HG02623 (cell line): ENCODE data around the gene MACROD2.

Source experiments
- ATAC-seq: cut with Tn5 transposase; IDR thresholded peaks from one replicate; pipeline ENCODE4 v1.9.1; 2021; ENCODE audit warnings: moderate library complexity; ENCODE audit not compliant: unreplicated experiment

MACROD2 gene

GRCh38 chr20:15227102-15227501 is 1231.8 kb downstream of the MACROD2 start:
- no peak for ATAC-seq

GRCh38 chr20:15232243-15232642 is 1236.9 kb downstream of the MACROD2 start:
- no peak for ATAC-seq

DNA sequence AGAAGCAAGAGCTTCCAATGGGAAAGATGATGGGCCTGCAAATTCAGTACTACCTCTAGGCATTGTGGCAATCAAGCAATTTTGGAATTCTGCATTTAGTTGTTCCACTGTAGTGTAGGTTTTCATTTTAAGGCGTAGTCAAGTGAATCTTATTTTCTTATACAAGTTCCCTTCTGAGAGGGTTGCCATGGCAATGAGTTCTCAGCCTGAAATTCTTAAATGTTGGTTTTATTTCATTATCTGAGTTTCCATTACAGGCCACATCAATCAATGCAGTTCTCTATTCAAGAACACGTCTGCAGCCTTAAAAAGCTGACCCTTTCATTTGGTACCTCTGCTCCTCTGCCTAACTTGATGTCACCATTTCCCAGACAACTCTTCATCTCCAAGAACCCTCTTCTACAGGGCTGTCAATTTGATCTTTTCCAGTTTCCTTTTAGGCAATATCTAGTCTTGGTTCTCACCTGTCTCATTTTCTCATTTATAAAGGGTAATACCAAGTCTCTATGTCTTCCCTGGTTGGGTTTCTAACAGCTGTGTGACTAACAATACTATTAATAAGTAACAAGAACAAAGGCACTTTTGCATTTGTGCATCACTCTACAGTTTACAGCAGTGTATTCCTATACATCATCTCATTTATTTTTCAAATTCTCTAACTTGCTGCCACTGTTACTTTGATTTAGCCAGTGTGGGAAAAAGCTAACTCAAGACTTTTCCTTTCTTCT is 1240.3 kb downstream of the MACROD2 start:
- ATAC-seq, result no peak

- ATAC-seq, result peak; percentile 74
Observed at GRCh38 chr20:15236812-15237211, 1241.5 kb downstream of the MACROD2 start.

- no peak for ATAC-seq
Observed at GRCh38 chr20:15239542-15240206, 1244.4 kb downstream of the MACROD2 start.

DNA sequence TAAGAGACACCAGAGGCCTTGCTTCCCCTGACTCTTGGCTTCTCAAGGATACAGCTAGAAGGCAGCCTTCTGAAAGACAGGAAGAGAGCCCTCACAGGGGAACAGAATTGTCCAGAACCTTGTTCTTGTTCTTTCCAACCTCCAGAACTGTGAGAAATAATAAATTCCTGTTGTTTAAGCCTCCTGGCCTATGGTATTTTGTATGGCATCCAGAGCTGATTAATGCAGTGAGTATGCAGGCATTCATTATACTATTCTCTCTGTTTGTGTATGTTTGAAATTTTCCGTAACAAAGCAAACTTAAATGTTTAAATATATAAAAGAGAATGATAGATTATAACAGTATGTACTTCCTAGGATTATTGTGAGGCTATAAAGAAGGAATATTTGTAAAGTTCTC is 1245.5 kb downstream of the MACROD2 start:
- ATAC-seq, result no peak

- no peak for ATAC-seq
Observed at GRCh38 chr20:15241681-15242080, 1246.4 kb downstream of the MACROD2 start.

DNA sequence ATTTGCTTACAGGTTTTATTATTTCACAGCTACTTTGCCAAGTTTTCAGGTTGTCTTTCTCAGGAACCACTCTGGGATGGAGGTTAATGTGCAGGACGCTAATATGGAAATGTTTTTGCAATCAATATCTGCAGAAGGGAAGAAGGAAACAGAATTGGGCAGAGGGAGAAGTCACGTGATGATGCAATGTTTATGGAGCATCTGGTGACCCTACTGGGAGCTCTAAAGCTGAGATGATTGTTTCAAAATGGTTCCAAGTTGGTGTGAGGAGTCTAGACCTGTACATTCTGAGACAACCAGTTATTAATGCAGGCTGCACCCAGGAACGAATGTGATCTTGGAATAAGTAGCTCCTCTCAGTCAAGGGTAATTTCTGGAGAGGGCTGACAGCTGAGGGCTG is 1247.5 kb downstream of the MACROD2 start:
- no peak for ATAC-seq

- ATAC-seq, result no peak
Observed at GRCh38 chr20:15245896-15246295, 1250.6 kb downstream of the MACROD2 start.

DNA sequence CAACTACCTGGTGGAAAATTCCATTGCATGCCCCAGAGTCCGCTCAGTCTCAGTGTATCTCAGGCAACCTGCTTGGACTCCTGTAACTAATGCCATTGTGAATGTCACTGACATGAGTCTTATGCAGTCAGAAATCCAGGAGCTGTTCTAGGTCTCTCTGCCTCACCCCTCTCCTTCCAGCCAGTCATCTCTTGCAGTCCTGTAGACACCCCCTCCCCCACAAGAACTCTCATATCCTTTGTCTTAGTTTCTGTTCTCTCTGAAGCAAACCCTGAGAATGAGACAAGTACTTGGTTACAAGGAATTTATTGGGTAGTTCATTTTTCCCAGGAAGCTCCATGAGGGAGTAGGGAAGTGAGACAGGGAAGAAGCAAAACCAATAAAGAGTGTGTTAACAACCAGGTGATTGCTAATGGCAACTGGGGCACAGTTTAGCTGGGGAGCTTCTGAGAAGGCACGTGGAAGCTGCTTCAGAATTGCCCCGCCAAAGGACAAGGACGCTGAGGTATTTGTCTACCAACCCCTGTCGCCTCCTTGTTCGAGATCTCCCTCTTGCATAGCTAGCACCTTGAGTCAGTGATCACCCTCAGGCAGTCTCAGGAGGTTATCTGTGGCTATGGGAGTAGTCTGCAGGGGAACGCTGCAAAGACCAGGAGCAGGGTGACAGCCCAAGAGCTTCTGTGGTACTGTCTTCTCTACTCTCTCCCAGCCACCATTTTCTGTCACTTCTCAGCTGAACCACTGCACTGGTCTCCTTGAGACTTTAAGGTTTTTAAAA is 1253.5 kb downstream of the MACROD2 start:
- peak; percentile 47 for ATAC-seq

DNA sequence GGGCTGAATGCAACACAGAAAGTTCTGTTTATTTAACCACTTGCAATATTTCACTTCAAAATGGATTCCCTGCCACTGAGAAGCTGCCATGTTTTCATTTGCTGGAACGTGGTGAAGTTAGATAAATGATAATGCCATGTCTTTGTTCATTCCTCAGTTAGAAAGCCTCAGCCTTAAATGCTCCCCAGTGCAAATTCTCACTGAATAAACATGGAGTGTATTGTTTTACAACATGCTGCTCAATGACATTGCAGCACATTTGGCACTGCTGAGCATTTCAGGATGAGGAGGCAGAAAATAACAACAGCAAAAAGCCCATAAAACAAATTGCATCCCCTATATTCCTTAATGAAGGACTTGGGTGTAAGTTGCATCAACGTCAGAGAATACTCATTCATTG is 1255.9 kb downstream of the MACROD2 start:
- no peak for ATAC-seq

GRCh38 chr20:15252304-15252703 is 1257.0 kb downstream of the MACROD2 start:
- no peak for ATAC-seq

DNA sequence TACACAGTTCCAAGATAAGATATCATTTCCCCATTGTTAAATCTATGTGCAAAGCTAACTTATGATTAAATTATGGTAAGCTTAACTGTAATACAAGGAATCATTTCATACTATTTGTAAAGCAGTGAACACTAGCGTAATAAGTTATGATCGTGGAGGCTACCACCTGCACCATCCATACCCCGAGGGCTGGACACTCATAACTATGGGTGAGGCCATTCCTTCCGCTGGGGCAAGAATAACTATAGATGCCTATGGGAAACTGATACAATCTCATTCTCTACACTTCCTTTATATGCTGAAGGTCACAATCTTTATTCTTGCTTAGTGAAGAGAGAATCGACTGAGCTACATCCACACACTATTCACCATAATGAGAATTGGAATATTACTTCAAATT is 1258.1 kb downstream of the MACROD2 start:
- no peak for ATAC-seq

DNA sequence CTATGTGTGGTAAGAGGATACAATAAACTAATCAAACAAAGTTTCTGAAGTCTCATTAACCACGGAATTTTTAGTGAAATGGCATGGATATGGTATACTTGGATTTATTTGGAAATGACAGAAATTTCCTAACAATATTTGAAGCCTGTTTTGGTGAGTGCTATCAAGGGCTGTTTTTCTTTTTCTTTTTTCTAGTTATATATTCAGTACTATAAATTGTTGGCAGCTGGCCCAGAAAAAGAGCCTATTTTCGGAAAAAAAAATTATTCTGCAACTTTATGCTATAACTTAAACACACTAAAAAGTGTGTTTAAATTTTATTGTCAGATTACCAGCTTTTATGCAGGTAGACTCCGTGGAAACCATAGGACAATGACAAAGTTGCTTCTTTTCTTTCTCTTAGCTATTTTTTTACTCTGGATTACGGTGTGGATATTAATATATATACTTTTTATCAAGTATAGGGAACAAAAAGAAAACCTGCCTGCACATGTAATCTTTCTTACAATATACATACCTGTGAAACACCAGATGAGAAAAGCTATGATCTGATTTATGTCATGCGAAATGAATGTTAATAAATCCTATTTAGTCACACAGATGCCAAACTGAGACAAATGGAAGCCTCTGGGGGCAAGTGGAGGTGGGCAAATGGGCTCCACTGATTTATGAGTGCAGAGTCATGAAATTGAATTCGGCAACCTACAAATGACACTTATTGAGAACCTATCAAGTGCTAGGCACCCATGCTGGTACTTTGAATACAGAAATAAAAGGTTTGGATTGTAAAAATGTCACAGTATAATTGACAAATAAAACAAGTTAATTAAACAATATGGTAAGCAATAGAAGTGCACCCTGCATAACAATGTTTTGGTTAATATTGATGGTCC is 1261.6 kb downstream of the MACROD2 start:
- no peak for ATAC-seq

DNA sequence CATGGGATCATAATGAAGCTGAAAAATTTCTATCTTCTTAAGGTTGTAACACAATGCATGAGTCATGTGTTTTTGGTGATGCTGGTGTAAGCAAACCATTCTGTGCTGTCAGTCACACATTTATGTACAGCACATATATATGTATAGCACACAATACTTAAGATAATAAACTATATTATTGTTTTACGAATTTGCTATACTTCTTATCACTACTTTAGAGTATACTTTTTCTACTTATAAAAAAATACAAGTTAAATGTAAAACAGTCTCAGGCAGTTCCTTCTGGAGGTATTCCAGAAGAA is 1262.2 kb downstream of the MACROD2 start:
- no peak for ATAC-seq

DNA sequence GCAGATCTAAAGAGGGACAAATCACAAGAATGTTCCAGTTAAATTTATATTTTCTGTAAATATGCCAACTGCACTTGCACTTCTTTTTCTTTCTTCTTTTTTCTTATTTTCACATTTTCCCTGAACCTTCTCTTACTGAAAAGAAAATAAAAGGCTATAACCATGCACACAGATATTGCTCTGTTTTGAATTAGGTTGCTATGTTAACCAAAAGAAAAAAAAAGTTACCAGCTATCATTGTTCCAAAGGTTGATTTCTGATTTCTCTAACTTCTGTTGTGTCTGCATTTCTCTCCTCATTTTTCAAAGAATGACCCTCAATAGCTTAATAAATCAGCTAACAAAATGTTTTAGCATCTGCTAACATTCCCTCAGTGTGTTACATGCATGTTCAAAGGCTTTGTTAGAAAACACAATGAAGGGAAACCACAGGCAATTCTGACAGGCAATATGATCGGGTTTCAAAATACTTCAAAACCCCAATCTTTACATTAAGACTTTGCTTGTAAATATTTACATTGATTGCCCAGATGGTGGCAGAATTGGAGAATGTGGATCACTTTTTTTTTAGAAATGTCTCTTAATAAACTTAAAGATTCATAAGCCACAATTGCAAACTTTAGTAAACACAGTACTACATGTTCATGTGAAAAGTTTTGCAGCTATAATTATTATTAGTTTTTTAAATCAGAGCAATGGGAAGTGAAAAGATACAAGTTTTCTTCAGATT is 1270.4 kb downstream of the MACROD2 start:
- no peak for ATAC-seq

DNA sequence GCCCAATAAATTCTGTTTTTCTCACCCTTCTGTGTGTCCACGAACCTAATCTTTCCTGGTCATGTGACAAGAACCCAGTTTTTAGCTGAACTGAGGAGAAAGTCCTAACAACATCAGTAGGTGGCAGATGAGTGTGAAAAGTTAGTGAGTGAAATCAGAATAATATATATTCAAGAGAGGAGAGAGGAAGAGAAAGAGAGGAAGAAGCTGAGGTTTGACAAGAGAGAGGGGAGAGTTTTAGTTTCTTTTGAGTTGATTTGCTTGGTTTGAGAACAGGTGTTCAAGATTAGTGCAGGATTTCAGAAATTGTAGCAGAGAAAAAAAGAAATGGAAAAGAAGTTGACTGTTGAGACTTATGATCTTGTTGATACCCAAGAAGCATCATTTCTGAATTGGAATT is 1272.6 kb downstream of the MACROD2 start:
- no peak for ATAC-seq

DNA sequence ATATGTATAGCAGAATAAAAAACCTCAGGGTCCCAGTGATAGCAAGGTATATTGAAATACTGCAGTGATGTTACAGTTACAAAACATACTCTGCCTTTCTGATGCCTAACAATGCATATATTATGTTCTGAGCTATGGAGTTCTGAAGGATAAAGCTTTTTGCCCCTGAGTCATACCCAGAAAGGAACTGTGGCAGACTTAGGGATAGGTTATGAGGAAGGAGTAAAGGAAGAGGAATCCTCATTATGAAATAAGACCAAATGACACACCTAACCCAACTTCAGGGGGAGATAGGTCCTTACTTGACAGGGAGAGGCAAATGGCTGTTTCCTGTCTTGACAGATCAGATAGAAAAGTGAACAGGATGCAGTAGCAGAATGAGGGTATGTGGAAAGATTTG is 1282.7 kb downstream of the MACROD2 start:
- no peak for ATAC-seq

DNA sequence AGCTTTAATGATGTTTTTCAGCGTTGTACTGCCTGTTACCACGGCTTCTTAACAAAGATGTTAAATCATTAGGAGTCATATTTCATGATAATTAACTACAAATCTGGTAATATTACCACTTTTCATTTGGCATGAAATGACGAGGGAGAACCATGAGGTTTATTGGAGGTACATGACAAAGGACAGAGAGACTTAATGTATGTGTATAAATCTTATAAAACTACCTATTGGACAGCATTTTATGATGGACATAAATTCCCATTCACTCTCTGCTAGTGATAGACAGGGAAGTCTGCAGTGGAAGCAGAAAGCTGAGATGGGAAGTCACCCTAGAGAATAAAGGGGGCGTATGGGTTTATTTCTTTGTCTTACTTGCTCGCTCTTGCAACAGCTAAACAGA is 1292.0 kb downstream of the MACROD2 start:
- ATAC-seq, result no peak

DNA sequence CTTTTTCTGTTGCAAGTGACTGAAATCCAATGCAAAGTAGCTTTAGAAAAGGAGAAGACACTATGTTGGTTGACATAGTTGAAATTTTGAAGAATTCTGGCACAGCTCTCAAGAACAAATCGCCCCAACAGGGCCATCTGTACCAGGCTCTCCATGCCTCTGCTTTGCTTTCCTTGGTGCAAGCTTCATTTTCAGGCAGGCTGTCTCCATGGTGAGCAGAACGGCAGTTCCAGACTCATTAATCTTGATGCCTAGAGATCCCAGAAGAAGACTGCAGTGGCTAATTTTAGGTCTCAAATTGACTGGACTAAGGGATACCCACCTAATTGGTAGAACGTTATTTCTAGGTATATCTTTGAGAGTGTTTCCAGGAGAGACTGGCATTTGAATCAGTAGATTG is 1292.8 kb downstream of the MACROD2 start:
- ATAC-seq, result no peak
